Measurements from ENCODE around the gene TRAIP. TPM values are rescaled to one million over a fixed set of nuclear protein-coding genes. Genes with fewer than 3 reads are reported as not detected.

Gene TRAIP
- polyA plus RNA-seq, 1 donor from 2014 or later, result 7.6 TPM

- Histone ChIP-seq H2AFZ (ENCODE audit: low read depth, low read length) (no peak overlapping the region), H4K20me1 (ENCODE audit: insufficient read depth) (no peaks in the 10 kb centered on the region), H3K27ac (ENCODE audit: low read length) (no peak overlapping the region), H3K79me2 (replicated peaks; ENCODE audit: insufficient read depth, low read length) (no peaks in the 10 kb centered on the region), H3K27me3 (ENCODE audit: insufficient read depth, low read depth, low read length) (no peaks in the 10 kb centered on the region), H3K9ac (ENCODE audit: low read length) (no peak overlapping the region), H3K9me3 (ENCODE audit: low read length) (no peaks in the 10 kb centered on the region), H3K9me2 (ENCODE audit: insufficient read depth, low read length) (no peaks in the 10 kb centered on the region), H3F3A (ENCODE audit: insufficient read depth, low read length, poor library complexity, severe bottlenecking) (no peaks in the 10 kb centered on the region), H3K4me2 (ENCODE audit: low read length) (no peak overlapping the region), H3K4me3 (ENCODE audit: low read length) (no peak overlapping the region), H3K36me3 (ENCODE audit: insufficient read depth, low read length) (no peaks in the 10 kb centered on the region)
- TF ChIP-seq POLR2AphosphoS5 (IDR thresholded peaks at IDR 0.05), result no peak
- peak; percentile 26 for TF ChIP-seq CTCF (IDR thresholded peaks at IDR 0.05; ENCODE audit: poor library complexity, severe bottlenecking)
Observed at GRCh38 chr3:49899815-49900214, 43.5 kb upstream of the TRAIP start.

- no peaks in the 10 kb centered on the region for H3K79me2 ChIP-seq (replicated peaks; ENCODE audit: insufficient read depth, low read length)
- no peaks in the 10 kb centered on the region for H3K9me3 ChIP-seq (ENCODE audit: low read length)
- H3F3A ChIP-seq (ENCODE audit: insufficient read depth, low read length, poor library complexity, severe bottlenecking), result no peaks in the 10 kb centered on the region
- H3K4me2 ChIP-seq (ENCODE audit: low read length), result no peak overlapping the region
- no peaks in the 10 kb centered on the region for H4K20me1 ChIP-seq (ENCODE audit: insufficient read depth)
- H3K36me3 ChIP-seq (ENCODE audit: insufficient read depth, low read length), result no peaks in the 10 kb centered on the region
- no peak overlapping the region for H3K4me3 ChIP-seq (ENCODE audit: low read length)
- no peaks in the 10 kb centered on the region for H3K27me3 ChIP-seq (ENCODE audit: insufficient read depth, low read depth, low read length)
- TF ChIP-seq POLR2AphosphoS5 (IDR thresholded peaks at IDR 0.05) (no peak), CTCF (IDR thresholded peaks at IDR 0.05; ENCODE audit: poor library complexity, severe bottlenecking) (no peak), EP300 (conservative IDR thresholded peaks at IDR 0.05; ENCODE audit: poor library complexity, severe bottlenecking) (no peak), RAD21 (conservative IDR thresholded peaks at IDR 0.05) (no peak), REST (IDR thresholded peaks at IDR 0.05; ENCODE audit: borderline replicate concordance) (no peak), EZH2 (IDR thresholded peaks at IDR 0.05; ENCODE audit: borderline replicate concordance, insufficient read depth, low read length, poor library complexity, severe bottlenecking) (no peak), SMC3 (conservative IDR thresholded peaks at IDR 0.05; ENCODE audit: poor library complexity) (no peak), TAF1 (IDR thresholded peaks at IDR 0.05; ENCODE audit: low read depth) (no peak), MXI1 (conservative IDR thresholded peaks at IDR 0.05; ENCODE audit: poor library complexity, severe bottlenecking) (no peak)
- no peak overlapping the region for H3K27ac ChIP-seq (ENCODE audit: low read length)
- H2AFZ ChIP-seq (ENCODE audit: low read depth, low read length), result no peak overlapping the region
- H3K9me2 ChIP-seq (ENCODE audit: insufficient read depth, low read length), result no peaks in the 10 kb centered on the region
- no peak overlapping the region for H3K9ac ChIP-seq (ENCODE audit: low read length)
Observed at GRCh38 chr3:49898991-49899390, 42.6 kb upstream of the TRAIP start.
